H1 (cell line): Measurements from ENCODE around the gene CSNK2A3. TPM values are rescaled to one million over a fixed set of nuclear protein-coding genes. Genes with fewer than 3 reads are reported as not detected.

Experiments
- CTCF ChIA-PET: fragments of 300-600 bp; sonication (Branson Sonifier 250); formaldehyde crosslinking; loops from one replicate; lab custom pipeline; 2021; ENCODE audit not compliant: partially characterized antibody; lab: Charles Lee
- POLR2A ChIA-PET: fragments of 300-600 bp; sonication (Branson Sonifier 250); formaldehyde crosslinking; loops from one replicate; lab custom pipeline; 2021; ENCODE audit warnings: inconsistent platforms; ENCODE audit not compliant: partially characterized antibody; lab: Charles Lee
- DNase-seq, 2 experiments: peaks; one replicate each; pipeline versions ENCODE4 v3.0.0 to v3.0.0-alpha.2; 2010 to 2022; ENCODE audit warnings: low spot score in 2 of 2, low read depth in 1 of 2, mixed read lengths in 1 of 2
- FAIRE-seq: peaks from 2 replicates; lab custom pipeline; 2011; peaks lifted over from hg19 to GRCh38; lab: Jason Lieb, UNC
- H2AFZ ChIP-seq: 2 replicates; pipeline ENCODE4 v1.8.1; 2012; ENCODE audit warnings: low read length, inconsistent platforms
- H2AK5ac ChIP-seq: 2 replicates; pipeline ENCODE4 v1.6.1; 2013; ENCODE audit warnings: low read depth, low read length
- H2BK120ac ChIP-seq: replicated peaks from 2 replicates; pipeline ENCODE3; 2013; ENCODE audit warnings: low read depth, low read length, inconsistent platforms
- H2BK12ac ChIP-seq: 2 replicates; pipeline ENCODE4 v1.6.1; 2013; ENCODE audit warnings: low read depth, low read length
- H2BK15ac ChIP-seq: 2 replicates; pipeline ENCODE4 v1.6.1; 2013; ENCODE audit warnings: low read length
- H2BK20ac ChIP-seq: 2 replicates; pipeline ENCODE4 v1.6.1; 2013; ENCODE audit warnings: low read length
- H2BK5ac ChIP-seq: 2 replicates; pipeline ENCODE4 v1.6.1; 2013; ENCODE audit warnings: low read depth, low read length
- H3K14ac ChIP-seq: 2 replicates; pipeline ENCODE4 v1.6.1; 2013; ENCODE audit warnings: inconsistent platforms; ENCODE audit not compliant: insufficient read length
- H3K18ac ChIP-seq: 2 replicates; pipeline ENCODE4 v1.6.1; 2013; ENCODE audit warnings: low read length; ENCODE audit errors: extremely low read depth
- H3K23ac ChIP-seq: 2 replicates; pipeline ENCODE4 v1.6.1; 2013; ENCODE audit warnings: inconsistent platforms; ENCODE audit not compliant: insufficient read length
- H3K23me2 ChIP-seq: 2 replicates; pipeline ENCODE4 v1.6.1; 2013; ENCODE audit warnings: low read depth, low read length
- H3K27ac ChIP-seq: 2 replicates; pipeline ENCODE4 v1.6.1; 2011; ENCODE audit warnings: low read depth, low read length, inconsistent platforms
- H3K27me3 ChIP-seq, 4 experiments: replicated peaks in 1 of 4; 1 replicate in 1 of 4; 2 replicates in 3 of 4; pipeline versions ENCODE4 v1.6.1 to v1.8.1; 2011 to 2013; ENCODE audit warnings: low read length in 3 of 4, mild to moderate bottlenecking in 3 of 4, inconsistent platforms in 2 of 4, mixed read lengths in 2 of 4, moderate library complexity in 1 of 4; ENCODE audit not compliant: control insufficient read depth in 3 of 4, insufficient read depth in 3 of 4; ENCODE audit errors: extremely low read depth in 1 of 4
- H3K36me3 ChIP-seq, 4 experiments: 2 replicates each; pipeline versions ENCODE4 v1.6.1 to v1.8.1; 2011 to 2013; ENCODE audit warnings: mild to moderate bottlenecking in 4 of 4, low read length in 3 of 4, moderate library complexity in 2 of 4, control low read depth in 1 of 4, inconsistent platforms in 1 of 4; ENCODE audit not compliant: insufficient read depth in 4 of 4, control insufficient read depth in 2 of 4
- H3K4ac ChIP-seq: replicated peaks from 2 replicates; pipeline ENCODE3; 2013; ENCODE audit warnings: low read length, low read depth, mixed read lengths, inconsistent platforms; ENCODE audit not compliant: insufficient read length
- H3K4me1 ChIP-seq, 4 experiments: replicated peaks in 1 of 4; 1 replicate in 1 of 4; 2 replicates in 3 of 4; pipeline versions ENCODE4 v1.6.1 to v1.8.1; 2011 to 2013; ENCODE audit warnings: low read length in 3 of 4, inconsistent platforms in 2 of 4, mixed read lengths in 1 of 4; ENCODE audit not compliant: insufficient read depth in 4 of 4, control insufficient read depth in 3 of 4
- H3K4me2 ChIP-seq, 2 experiments: 2 replicates each; pipeline versions ENCODE4 v1.6.1 to v1.8.1; 2011 to 2013; ENCODE audit warnings: low read depth in 2 of 2, low read length in 2 of 2, control low read depth in 1 of 2, inconsistent platforms in 1 of 2, mild to moderate bottlenecking in 1 of 2; ENCODE audit not compliant: insufficient read depth in 1 of 2
- H3K4me3 ChIP-seq, 4 experiments: fragments of 200-600, 300-600 bp in 1 of 4; sonication (generic), shearing (Covaris generic), sonication (Bioruptor Twin) in 1 of 4; 2 replicates each; pipeline versions ENCODE4 v1.5.1 to v1.8.1; 2011 to 2016; ENCODE audit warnings: low read length in 4 of 4, low read depth in 3 of 4, control low read depth in 2 of 4, inconsistent platforms in 2 of 4, mild to moderate bottlenecking in 2 of 4, mixed read lengths in 1 of 4, moderate library complexity in 1 of 4; ENCODE audit not compliant: insufficient read depth in 2 of 4; ENCODE audit errors: extremely low read depth in 1 of 4
- H3K56ac ChIP-seq: replicated peaks from 2 replicates; pipeline ENCODE3; 2013; ENCODE audit warnings: low read depth, mild to moderate bottlenecking, mixed read lengths, low read length, inconsistent platforms; ENCODE audit not compliant: insufficient read length
- H3K79me1 ChIP-seq: 2 replicates; pipeline ENCODE4 v1.6.1; 2013; ENCODE audit warnings: low read depth, low read length, control low read depth
- H3K79me2 ChIP-seq, 2 experiments: 2 replicates each; pipeline versions ENCODE4 v1.6.1 to v1.8.1; 2012 to 2013; ENCODE audit warnings: low read length in 2 of 2, mild to moderate bottlenecking in 2 of 2, inconsistent platforms in 1 of 2; ENCODE audit not compliant: insufficient read depth in 2 of 2, control insufficient read depth in 1 of 2
- H3K9ac ChIP-seq, 4 experiments: replicated peaks in 1 of 4; 1 replicate in 1 of 4; 2 replicates in 3 of 4; pipeline versions ENCODE4 v1.6.1 to v1.8.1; 2011 to 2013; ENCODE audit warnings: low read depth in 3 of 4, low read length in 3 of 4, control low read depth in 2 of 4, mild to moderate bottlenecking in 2 of 4, moderate library complexity in 2 of 4, inconsistent platforms in 1 of 4; ENCODE audit errors: extremely low read depth in 1 of 4
- H3K9me3 ChIP-seq, 2 experiments: 2 replicates each; pipeline versions ENCODE4 v1.6.1 to v1.8.1; 2012 to 2013; ENCODE audit warnings: mild to moderate bottlenecking in 2 of 2, moderate library complexity in 2 of 2, control low read depth in 1 of 2, inconsistent platforms in 1 of 2, low read depth in 1 of 2, low read length in 1 of 2, mixed read lengths in 1 of 2; ENCODE audit not compliant: insufficient read depth in 2 of 2
- H4K20me1 ChIP-seq, 2 experiments: replicated peaks in 1 of 2; 2 replicates each; pipeline versions ENCODE3 to v1.8.1; 2011 to 2013; ENCODE audit warnings: inconsistent platforms in 2 of 2, low read length in 2 of 2, mild to moderate bottlenecking in 1 of 2; ENCODE audit not compliant: insufficient read depth in 2 of 2, control insufficient read depth in 1 of 2
- H4K5ac ChIP-seq: 2 replicates; pipeline ENCODE4 v1.6.1; 2013; ENCODE audit warnings: low read length, low read depth, mixed read lengths, inconsistent platforms; ENCODE audit not compliant: insufficient read length
- H4K8ac ChIP-seq: 2 replicates; pipeline ENCODE4 v1.8.0; 2013; ENCODE audit warnings: mild to moderate bottlenecking, moderate library complexity, low read length, inconsistent platforms; ENCODE audit not compliant: insufficient read depth; ENCODE audit errors: extremely low read depth
- H4K91ac ChIP-seq: replicated peaks from 2 replicates; pipeline ENCODE3; 2013; ENCODE audit warnings: low read length, mixed read lengths, inconsistent platforms; ENCODE audit not compliant: insufficient read length
- CHD2 ChIP-seq: IDR thresholded peaks from 2 replicates; pipeline ENCODE4 v1.6.1; 2012; ENCODE audit warnings: low read length, improper control_type of control experiment
- EZH2 ChIP-seq: fragments of 200-600 bp; sonication (generic); IDR thresholded peaks from 2 replicates; pipeline ENCODE4 v1.7.1; 2012; ENCODE audit warnings: low read depth, mild to moderate bottlenecking, moderate library complexity, low read length, inconsistent platforms; ENCODE audit not compliant: severe bottlenecking
- GABPA ChIP-seq: IDR thresholded peaks from 2 replicates; pipeline ENCODE4 v1.6.1; 2011; ENCODE audit warnings: mild to moderate bottlenecking, low read length, moderate library complexity, borderline replicate concordance; ENCODE audit not compliant: insufficient read depth
- HDAC2 ChIP-seq, 2 experiments: fragments of 300-600 bp in 1 of 2; sonication (generic) in 1 of 2; IDR thresholded peaks; 2 replicates each; pipeline ENCODE4 v1.6.1; 2011 to 2012; ENCODE audit warnings: low read depth in 2 of 2, low read length in 2 of 2, mild to moderate bottlenecking in 2 of 2, moderate library complexity in 2 of 2, borderline replicate concordance in 1 of 2, inconsistent platforms in 1 of 2
- KDM1A ChIP-seq: fragments of 200-600, 300-600 bp; sonication (generic); IDR thresholded peaks from 2 replicates; pipeline ENCODE4 v1.7.1; 2016; ENCODE audit warnings: mild to moderate bottlenecking, low read length, borderline replicate concordance
- POLR2A ChIP-seq, 2 experiments: IDR thresholded peaks; 1 replicate in 1 of 2; 2 replicates in 1 of 2; pipeline ENCODE4 v1.6.1; 2011; ENCODE audit warnings: low read depth in 2 of 2, low read length in 2 of 2, mild to moderate bottlenecking in 2 of 2; ENCODE audit errors: control extremely low read depth in 1 of 2
- POLR2AphosphoS5 ChIP-seq: IDR thresholded peaks from 2 replicates; pipeline ENCODE4 v1.6.1; 2011; ENCODE audit warnings: low read depth, low read length
- RFX5 ChIP-seq: IDR thresholded peaks from 2 replicates; pipeline ENCODE4 v1.6.1; 2011; ENCODE audit warnings: low read depth, low read length, improper control_type of control experiment, borderline replicate concordance
- SP1 ChIP-seq: IDR thresholded peaks from 2 replicates; pipeline ENCODE4 v1.6.1; 2011; ENCODE audit warnings: low read depth, low read length
- TBP ChIP-seq: IDR thresholded peaks from 2 replicates; pipeline ENCODE4 v1.6.1; 2011; ENCODE audit warnings: low read depth, low read length, improper control_type of control experiment
- TEAD4 ChIP-seq: IDR thresholded peaks from 2 replicates; pipeline ENCODE4 v1.6.1; 2012; ENCODE audit warnings: low read depth, low read length, inconsistent platforms, mixed read lengths
- ZNF274 ChIP-seq: IDR thresholded peaks from 2 replicates; pipeline ENCODE4 v1.7.0; 2012; ENCODE audit warnings: low read length, borderline replicate concordance; ENCODE audit errors: extremely low read depth
- WGBS, 2 experiments: shearing (Covaris generic) in 1 of 2; methylation state at CpG; one replicate each; pipeline versions ENCODE4 v1.1.6 to v1.1.7; 2013 to 2015; ENCODE audit warnings: low lambda C conversion rate in 2 of 2, mixed read lengths in 2 of 2, inconsistent platforms in 1 of 2, low coverage in 1 of 2, missing lambda C conversion rate in 1 of 2; ENCODE audit not compliant: insufficient replicate concordance in 2 of 2, insufficient coverage in 1 of 2, insufficient read length in 1 of 2; ENCODE audit errors: extremely low coverage in 1 of 2, missing lambda C conversion rate in 1 of 2; 5-methylcytosine and 5-hydroxymethylcytosine counted together
- polyA plus RNA-seq, 7 experiments: library from polyadenylated mRNA; depleted of rRNA in 3 of 7; stranded (reverse) in 5 of 7; unstranded in 2 of 7; fragments of >200 nt in 5 of 7; fragments of 200-250 nt in 2 of 7; gene quantifications; 1 replicate in 5 of 7; 2 replicates in 1 of 7; 4 replicates in 1 of 7; pipeline versions ENCODE4 v1.2.1 to v1.2.3, GENCODE V29; 2011 to 2013; ENCODE audit warnings: missing spikeins in 2 of 7, mixed read lengths in 2 of 7
- total RNA-seq: library from RNA; stranded (reverse); fragmentation: NEBNext Ultra II Directional; extraction: Animal tissue kit (Norgen Biotek cat#: 25700); gene quantifications from 2 replicates; pipeline ENCODE4 v1.2.1, GENCODE V29; 2021
- TF ChIP-seq, protein P1 (sequence below), 3 experiments: IDR thresholded peaks; 1 replicate in 2 of 3; 2 replicates in 1 of 3; pipeline versions ENCODE4 v1.5.1 to v1.6.1; 2011; ENCODE audit warnings: low read length in 3 of 3, mild to moderate bottlenecking in 3 of 3, inconsistent platforms in 2 of 3, low read depth in 1 of 3, moderate library complexity in 1 of 3; ENCODE audit not compliant: insufficient read depth in 1 of 3; ENCODE audit errors: control extremely low read depth in 1 of 3

The CSNK2A3 gene
- total and polyA plus RNA-seq, 2 of the 8 experiments (the other 6 are each of a cell fraction or from before 2014, with no cell fraction given) = 0.69 to 1.0 TPM

DNA sequence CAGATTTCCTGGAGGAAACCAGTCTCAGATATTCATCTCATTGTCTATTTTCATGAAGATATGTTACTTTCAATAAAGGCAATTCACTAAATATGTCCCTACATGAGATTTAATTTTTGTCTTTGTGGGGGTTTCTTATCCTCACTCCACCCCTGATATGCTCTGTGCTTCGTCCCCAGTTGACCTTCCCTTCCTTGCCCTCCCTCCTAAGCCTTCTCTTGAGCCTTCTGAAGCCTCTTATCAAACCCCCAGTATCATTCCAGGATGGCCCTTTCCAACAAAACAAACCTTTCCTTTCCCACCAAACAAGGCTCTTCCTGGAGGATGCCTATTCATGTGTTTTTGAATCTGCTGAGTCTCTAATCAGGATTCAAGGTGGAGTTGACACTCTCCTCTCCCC, 44.8 kb downstream of the CSNK2A3 start:
- Histone ChIP-seq H3K4me1 (no peaks in the 10 kb centered on the region), H2BK12ac (no peak overlapping the region), H3K23me2 (no peaks in the 10 kb centered on the region), H3K4me2 (no peak overlapping the region), H3K36me3 (no peaks in the 10 kb centered on the region), H4K5ac (no peak overlapping the region), H2BK20ac (no peak overlapping the region), H3K27me3 (no peaks in the 10 kb centered on the region), H4K20me1 (no peaks in the 10 kb centered on the region), H2AFZ (no peak overlapping the region), H3K79me2 (no peaks in the 10 kb centered on the region), H2BK5ac (no peak overlapping the region), H4K91ac (no peak overlapping the region), H2BK120ac (no peak overlapping the region), H3K27ac (no peak overlapping the region), H3K4me3 (no peak overlapping the region), H3K9ac (no peak overlapping the region), H2BK15ac (no peak overlapping the region), H3K18ac (no peak overlapping the region), H3K14ac (no peak overlapping the region), H3K4ac (no peak overlapping the region), H3K9me3 (no peaks in the 10 kb centered on the region), H3K79me1 (no peaks in the 10 kb centered on the region), H3K56ac (no peak overlapping the region), H2AK5ac (no peak overlapping the region), H4K8ac (no peak overlapping the region), H3K23ac (no peak overlapping the region)
- CTCF ChIA-PET = interaction anchor here (1.5 kb wide), 1 partner anchor 23 kb away, joined by 3 read pairs; no protein-coding TSS in a partner anchor
- WGBS, 2 experiments = 75% methylated on average over 1 of the region's 1 CpG; no CpG with 5 or more reads in 1 of the 2 experiments
- no peak for DNase-seq
- POLR2A ChIA-PET = no interaction called here
- no peak for FAIRE-seq
- TF ChIP-seq CHD2 (no peak), EZH2 (no peak), POLR2AphosphoS5 (no peak), RFX5 (no peak), GABPA (no peak), ZNF274 (no peak), KDM1A (no peak), POLR2A (IDR thresholded peaks at IDR 0.05; ENCODE audit: control extremely low read depth in 1 of 2, low read depth in 2 of 2, low read length in 2 of 2) (no peak), TEAD4 (no peak), TBP (no peak), SP1 (no peak), HDAC2 (IDR thresholded peaks at IDR 0.05; ENCODE audit: borderline replicate concordance in 1 of 2, low read depth in 2 of 2, low read length in 2 of 2) (no peak)
- TF ChIP-seq, protein P1, sequence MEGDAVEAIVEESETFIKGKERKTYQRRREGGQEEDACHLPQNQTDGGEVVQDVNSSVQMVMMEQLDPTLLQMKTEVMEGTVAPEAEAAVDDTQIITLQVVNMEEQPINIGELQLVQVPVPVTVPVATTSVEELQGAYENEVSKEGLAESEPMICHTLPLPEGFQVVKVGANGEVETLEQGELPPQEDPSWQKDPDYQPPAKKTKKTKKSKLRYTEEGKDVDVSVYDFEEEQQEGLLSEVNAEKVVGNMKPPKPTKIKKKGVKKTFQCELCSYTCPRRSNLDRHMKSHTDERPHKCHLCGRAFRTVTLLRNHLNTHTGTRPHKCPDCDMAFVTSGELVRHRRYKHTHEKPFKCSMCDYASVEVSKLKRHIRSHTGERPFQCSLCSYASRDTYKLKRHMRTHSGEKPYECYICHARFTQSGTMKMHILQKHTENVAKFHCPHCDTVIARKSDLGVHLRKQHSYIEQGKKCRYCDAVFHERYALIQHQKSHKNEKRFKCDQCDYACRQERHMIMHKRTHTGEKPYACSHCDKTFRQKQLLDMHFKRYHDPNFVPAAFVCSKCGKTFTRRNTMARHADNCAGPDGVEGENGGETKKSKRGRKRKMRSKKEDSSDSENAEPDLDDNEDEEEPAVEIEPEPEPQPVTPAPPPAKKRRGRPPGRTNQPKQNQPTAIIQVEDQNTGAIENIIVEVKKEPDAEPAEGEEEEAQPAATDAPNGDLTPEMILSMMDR (IDR thresholded peaks at IDR 0.05; ENCODE audit: control extremely low read depth in 1 of 3, insufficient read depth in 1 of 3, low read depth in 1 of 3, low read length in 3 of 3) = no peak
